BJ (cell line): Measurements from ENCODE around the gene SAMD11. TPM values are rescaled to one million over a fixed set of nuclear protein-coding genes. Genes with fewer than 3 reads are reported as not detected.
A peak's percentile ranks its signal among the peaks of the same experiment; 100 is the strongest.

Source experiments
- CTCF ChIA-PET: fragments of 350-600 bp; formaldehyde crosslinking; extraction: SDS; loops from one replicate; lab custom pipeline; 2021; ENCODE audit warnings: antibody characterized with exemption, inconsistent platforms; lab: Yijun Ruan, JAX
- POLR2A ChIA-PET: fragments of 300-600 bp; sonication (Branson Sonifier 250); formaldehyde crosslinking; extraction: SDS; loops from one replicate; lab custom pipeline; 2021; ENCODE audit warnings: antibody characterized with exemption; lab: Charles Lee
- DNase-seq: peaks from one replicate; pipeline ENCODE4 v3.0.0-alpha.2; 2011; ENCODE audit warnings: low read depth
- H3K27me3 ChIP-seq: 2 replicates; pipeline ENCODE4 v1.6.0; 2011; ENCODE audit warnings: low read length; ENCODE audit not compliant: control insufficient read depth, insufficient read depth
- H3K36me3 ChIP-seq: 2 replicates; pipeline ENCODE4 v1.5.1; 2011; ENCODE audit warnings: low read length; ENCODE audit not compliant: control insufficient read depth, insufficient read depth
- H3K4me3 ChIP-seq: 2 replicates; pipeline ENCODE4 v1.5.1; 2011; ENCODE audit warnings: low read depth, mild to moderate bottlenecking, control low read depth, low read length
- polyA plus RNA-seq: library from polyadenylated mRNA; depleted of rRNA; stranded (reverse); fragments of >200 nt; gene quantifications from 2 replicates; pipeline ENCODE4 v1.2.3, GENCODE V29; 2011
- TF ChIP-seq, protein P1 (sequence below): IDR thresholded peaks from 2 replicates; pipeline ENCODE4 v1.5.1; 2011; ENCODE audit warnings: low read depth, mild to moderate bottlenecking, control low read depth, inconsistent platforms, low read length, moderate library complexity; ENCODE audit not compliant: insufficient read depth

Gene SAMD11
- polyA plus RNA-seq, 1 experiment, result 10.0 TPM

DNA sequence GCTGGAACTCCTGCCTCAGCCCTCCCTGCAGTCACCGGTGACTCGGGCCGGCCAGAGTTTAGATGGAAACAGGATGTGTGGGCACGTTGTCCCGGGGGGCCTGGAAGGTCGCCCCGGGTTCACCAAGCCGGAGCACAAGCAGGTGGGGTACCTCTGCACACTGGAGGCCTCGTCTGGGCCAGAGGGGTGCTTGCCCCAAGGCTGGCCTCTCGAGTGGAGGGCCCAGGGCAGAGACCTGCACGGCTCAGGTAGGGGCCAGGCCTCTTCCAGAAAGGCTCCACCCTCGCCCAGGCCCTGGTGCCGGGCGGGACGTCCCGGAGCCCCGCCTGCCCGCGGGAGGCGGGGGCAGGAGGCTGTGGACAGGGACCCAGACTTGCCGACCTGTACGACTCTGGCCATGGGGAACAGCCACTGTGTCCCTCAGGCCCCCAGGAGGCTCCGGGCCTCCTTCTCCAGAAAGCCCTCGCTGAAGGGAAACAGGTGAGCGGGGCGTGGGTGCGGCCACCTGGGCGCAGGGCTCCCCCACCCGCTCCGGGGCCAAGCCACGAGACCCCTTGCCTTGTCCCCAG lies 42.5 kb downstream of the SAMD11 start, which contains the start of gene PLEKHN1:
TSS of gene PLEKHN1 (plus strand) at position 348 of the 569 bp plus-strand sequence. CDS start at position 398, 50 bp downstream.
- POLR2A ChIA-PET, result no interaction called here
- CTCF ChIA-PET, result interaction anchor here (1.0 to 2.6 kb wide), 4 partner anchors 10 to 97 kb away, joined by 3 to 11 read pairs (median 6); no protein-coding TSS in a partner anchor
- DNase-seq, result no peak

DNA sequence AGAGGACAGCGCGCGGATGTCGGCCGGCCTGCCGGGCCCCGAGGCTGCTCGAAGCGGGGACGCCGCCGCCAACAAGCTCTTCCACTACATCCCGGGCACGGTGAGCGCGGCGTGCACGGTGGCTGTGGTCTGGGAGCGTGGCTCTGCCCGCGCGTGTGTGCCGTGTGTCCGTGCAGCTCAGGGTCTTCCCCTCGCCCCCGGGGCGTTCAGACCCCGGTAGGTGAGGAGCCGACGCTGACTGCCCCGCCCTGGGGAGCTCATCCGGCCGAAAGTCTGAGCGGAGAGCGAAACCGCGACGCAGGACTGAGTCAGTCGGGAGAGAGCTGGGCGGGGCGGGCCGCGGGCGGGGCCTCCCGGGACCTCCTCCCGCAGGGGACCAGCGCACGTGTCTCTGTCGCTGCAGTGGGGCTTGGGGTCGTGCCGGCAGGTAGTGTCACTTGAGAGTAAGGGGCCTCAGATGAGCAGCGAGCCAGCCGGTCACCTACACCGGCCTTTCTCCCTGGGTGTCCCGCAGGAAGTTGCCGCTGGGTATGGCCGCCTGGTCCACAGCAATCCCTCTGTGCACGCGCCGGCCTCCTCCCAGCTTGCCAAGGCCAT lies 43.1 kb downstream of the SAMD11 start:
- ChIA-PET POLR2A (no interaction called here), CTCF (interaction anchor here (1.0 to 2.6 kb wide), 4 partner anchors 9 to 97 kb away, joined by 4 to 11 read pairs (median 6); no protein-coding TSS in a partner anchor)
- DNase-seq, result no peak
- TF ChIP-seq, protein P1, sequence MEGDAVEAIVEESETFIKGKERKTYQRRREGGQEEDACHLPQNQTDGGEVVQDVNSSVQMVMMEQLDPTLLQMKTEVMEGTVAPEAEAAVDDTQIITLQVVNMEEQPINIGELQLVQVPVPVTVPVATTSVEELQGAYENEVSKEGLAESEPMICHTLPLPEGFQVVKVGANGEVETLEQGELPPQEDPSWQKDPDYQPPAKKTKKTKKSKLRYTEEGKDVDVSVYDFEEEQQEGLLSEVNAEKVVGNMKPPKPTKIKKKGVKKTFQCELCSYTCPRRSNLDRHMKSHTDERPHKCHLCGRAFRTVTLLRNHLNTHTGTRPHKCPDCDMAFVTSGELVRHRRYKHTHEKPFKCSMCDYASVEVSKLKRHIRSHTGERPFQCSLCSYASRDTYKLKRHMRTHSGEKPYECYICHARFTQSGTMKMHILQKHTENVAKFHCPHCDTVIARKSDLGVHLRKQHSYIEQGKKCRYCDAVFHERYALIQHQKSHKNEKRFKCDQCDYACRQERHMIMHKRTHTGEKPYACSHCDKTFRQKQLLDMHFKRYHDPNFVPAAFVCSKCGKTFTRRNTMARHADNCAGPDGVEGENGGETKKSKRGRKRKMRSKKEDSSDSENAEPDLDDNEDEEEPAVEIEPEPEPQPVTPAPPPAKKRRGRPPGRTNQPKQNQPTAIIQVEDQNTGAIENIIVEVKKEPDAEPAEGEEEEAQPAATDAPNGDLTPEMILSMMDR, result no peak
- H3K4me3 ChIP-seq, result peak overlapping the region; percentile 79
- H3K27me3 ChIP-seq, result no peaks in the 10 kb centered on the region
- H3K36me3 ChIP-seq, result peaks cover 11% of the 10 kb centered on the region; the same call in 1 of the 2 replicates

More for the DNA sequence above, 42.5 kb downstream of the SAMD11 start, which contains the start of gene PLEKHN1:
- no peaks in the 10 kb centered on the region for H3K27me3 ChIP-seq
- peaks cover 11% of the 10 kb centered on the region; the same call in 1 of the 2 replicates for H3K36me3 ChIP-seq
- TF ChIP-seq, protein P1, result no peak
- peak within 1 kb of the TSS; percentile 79 for H3K4me3 ChIP-seq

DNA sequence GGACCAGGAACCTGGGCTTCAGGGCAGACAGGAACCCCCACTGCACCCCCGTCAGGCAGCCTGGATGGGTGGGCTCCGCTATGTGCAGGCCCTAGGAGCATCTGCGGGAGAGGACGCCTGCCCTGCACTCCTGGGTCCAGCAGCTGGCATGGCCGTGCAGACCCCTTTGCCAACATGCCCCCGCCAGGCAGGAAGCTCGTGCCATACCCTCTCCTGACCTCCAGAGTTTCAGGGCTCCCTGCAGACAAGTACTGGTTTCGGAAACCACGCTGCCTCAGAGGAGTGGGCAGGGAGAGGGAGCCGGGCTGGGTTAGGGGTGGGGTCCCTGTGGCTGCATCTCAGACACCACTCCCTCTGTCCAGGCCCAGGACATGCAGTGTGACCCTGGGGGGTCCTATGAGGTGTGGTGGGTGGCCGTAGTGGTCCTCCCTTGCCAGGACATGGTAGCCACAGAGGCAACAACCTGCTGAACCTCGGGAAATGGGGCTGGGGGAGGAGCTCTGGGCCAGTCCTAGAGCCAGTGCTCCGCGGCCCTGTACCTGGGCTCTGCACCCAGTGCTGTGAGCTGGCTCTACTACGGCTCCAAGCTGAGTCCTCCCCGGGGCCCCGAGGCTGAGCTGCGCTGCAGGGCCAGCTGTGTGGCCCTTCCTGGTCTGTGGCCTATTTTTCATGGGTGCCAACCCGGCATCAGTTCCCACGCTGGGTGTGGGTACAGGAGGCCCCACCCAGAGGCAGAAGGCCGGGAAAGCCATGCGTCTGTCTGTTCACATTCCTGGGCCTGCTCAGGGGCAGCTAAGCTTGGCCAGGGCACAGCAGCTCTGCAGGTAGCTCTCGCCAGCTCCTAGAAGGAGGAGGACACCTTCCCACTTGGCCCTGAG lies 44.0 kb downstream of the SAMD11 start:
- TF ChIP-seq, protein P1, result no peak
- POLR2A ChIA-PET, result no interaction called here
- CTCF ChIA-PET, result interaction anchor here (1.0 to 2.6 kb wide), 4 partner anchors 8 to 98 kb away, joined by 4 to 11 read pairs (median 6); no protein-coding TSS in a partner anchor
- no peak overlapping the region for H3K4me3 ChIP-seq
- DNase-seq, result no peak
- no peaks in the 10 kb centered on the region for H3K27me3 ChIP-seq
- H3K36me3 ChIP-seq, result peaks cover 6% of the 10 kb centered on the region; the same call in 1 of the 2 replicates

DNA sequence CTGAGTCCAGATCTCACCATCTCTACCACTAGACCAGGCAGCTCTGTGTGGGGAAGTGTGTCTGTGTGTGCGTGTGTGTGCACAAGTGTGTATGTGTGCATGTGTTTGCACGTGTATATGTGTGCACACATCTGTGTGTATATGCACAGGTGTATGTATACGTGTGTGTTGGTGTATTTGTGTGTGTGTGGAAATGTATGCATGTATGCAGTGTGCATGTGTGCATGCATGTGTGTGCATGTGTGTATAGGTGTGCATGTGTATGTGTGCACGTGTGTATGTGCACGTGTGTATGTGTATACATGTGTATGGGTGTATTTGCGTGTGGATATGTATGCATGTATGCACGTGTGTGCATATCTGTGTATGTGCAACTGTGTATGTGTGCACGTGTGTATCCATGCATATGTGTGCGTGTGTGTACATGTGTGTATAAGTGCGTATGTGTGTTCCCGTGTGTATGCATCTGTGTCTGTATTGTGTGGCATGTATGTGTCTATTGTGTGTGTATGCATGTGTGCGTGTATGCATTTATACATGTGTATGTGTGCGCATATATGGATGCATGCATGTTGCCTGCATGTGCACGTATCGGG lies 45.6 kb downstream of the SAMD11 start:
- 0 out of 2 replicates have a peak, but pooled peaks cover 2% of the 10 kb centered on the region for H3K36me3 ChIP-seq
- H3K27me3 ChIP-seq, result no peaks in the 10 kb centered on the region
- TF ChIP-seq, protein P1, result no peak
- no peak overlapping the region for H3K4me3 ChIP-seq
- DNase-seq, result no peak
- CTCF ChIA-PET, result interaction anchor here (1.0 to 1.3 kb wide), 3 partner anchors 14 to 29 kb away, joined by 3 to 5 read pairs (median 4); no protein-coding TSS in a partner anchor
- POLR2A ChIA-PET, result no interaction called here
